ENCODE results near the gene LAMP5. TPM values are rescaled to one million over a fixed set of nuclear protein-coding genes. Genes with fewer than 3 reads are reported as not detected.

Gene LAMP5
- total RNA-seq, 2 donors from 2014 or later = 0.35 TPM; not detected in 1

DNA sequence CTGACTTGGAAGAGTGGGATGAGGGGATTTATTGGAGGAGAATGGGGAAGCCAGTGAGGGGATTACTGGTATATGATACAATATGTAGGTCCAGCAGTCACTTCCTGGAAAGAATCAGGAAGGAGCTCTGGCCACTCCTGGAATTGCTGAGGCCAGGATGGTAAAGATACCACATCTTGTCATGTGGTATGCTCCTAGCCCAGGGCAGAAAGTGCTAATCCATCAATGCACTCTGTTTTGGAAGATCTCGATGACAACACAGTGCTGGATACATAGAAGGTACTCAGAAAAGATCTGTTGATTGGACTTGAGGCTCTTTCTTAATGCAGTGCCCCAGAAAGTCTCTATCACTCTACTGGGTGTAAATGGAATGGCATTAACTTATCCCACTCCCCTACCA lies 52.6 kb downstream of the LAMP5 start:
- Mint-ChIP-seq H3K27me3 (ENCODE audit: insufficient read depth) (peaks cover 10% of the 10 kb centered on the region), H3K36me3 (ENCODE audit: low read depth) (no peaks in the 10 kb centered on the region), H3K4me3 (no peak overlapping the region), H3K4me1 (peaks cover 6% of the 10 kb centered on the region), H3K9me3 (no peaks in the 10 kb centered on the region), H3K27ac (no peak overlapping the region)
- no peaks in the 10 kb centered on the region for H3K27me3 ChIP-seq (ENCODE audit: control insufficient read depth, insufficient read depth, low read length, poor library complexity, severe bottlenecking)
- H3K4me3 ChIP-seq (ENCODE audit: low read length) = no peak overlapping the region
- H3K27ac ChIP-seq (ENCODE audit: low read depth, low read length) = no peak overlapping the region
- TF ChIP-seq, protein P1, sequence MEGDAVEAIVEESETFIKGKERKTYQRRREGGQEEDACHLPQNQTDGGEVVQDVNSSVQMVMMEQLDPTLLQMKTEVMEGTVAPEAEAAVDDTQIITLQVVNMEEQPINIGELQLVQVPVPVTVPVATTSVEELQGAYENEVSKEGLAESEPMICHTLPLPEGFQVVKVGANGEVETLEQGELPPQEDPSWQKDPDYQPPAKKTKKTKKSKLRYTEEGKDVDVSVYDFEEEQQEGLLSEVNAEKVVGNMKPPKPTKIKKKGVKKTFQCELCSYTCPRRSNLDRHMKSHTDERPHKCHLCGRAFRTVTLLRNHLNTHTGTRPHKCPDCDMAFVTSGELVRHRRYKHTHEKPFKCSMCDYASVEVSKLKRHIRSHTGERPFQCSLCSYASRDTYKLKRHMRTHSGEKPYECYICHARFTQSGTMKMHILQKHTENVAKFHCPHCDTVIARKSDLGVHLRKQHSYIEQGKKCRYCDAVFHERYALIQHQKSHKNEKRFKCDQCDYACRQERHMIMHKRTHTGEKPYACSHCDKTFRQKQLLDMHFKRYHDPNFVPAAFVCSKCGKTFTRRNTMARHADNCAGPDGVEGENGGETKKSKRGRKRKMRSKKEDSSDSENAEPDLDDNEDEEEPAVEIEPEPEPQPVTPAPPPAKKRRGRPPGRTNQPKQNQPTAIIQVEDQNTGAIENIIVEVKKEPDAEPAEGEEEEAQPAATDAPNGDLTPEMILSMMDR (conservative IDR thresholded peaks at IDR 0.05) = no peak
- no peaks in the 10 kb centered on the region for H3K4me1 ChIP-seq (ENCODE audit: control insufficient read depth, insufficient read depth, low read length)
- DNase-seq = no peak
- no peaks in the 10 kb centered on the region for H3K36me3 ChIP-seq (ENCODE audit: control insufficient read depth, insufficient read depth, low read length)
- no peaks in the 10 kb centered on the region for H3K9me3 ChIP-seq (ENCODE audit: control insufficient read depth, low read length)
- 93 to 100% methylated on average over 1 of the region's 1 CpG for WGBS, 2 experiments (ENCODE audit: insufficient coverage in 1 of 2, insufficient read length in 1 of 2)
- H3K9ac ChIP-seq (ENCODE audit: extremely low read depth, low read length, poor library complexity, severe bottlenecking) = no peak overlapping the region

DNA sequence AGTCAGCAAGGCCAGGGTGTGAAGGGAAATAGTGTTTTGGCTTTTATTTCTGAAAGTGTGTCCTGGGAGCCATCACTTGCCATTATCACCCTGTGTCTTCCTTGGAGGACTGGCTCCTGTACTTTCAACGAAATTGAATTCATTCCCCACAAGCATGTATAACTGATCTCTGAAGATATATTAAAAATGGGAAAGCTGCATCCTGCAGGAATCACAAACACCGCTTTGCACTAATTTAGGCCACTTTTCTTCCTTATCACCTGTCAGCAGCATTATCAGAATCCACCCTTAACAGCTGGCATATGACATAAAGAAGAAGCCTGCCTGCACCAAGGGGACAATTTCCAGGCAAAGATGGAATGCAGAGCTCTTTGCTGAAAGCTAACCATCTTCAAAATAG lies 56.2 kb downstream of the LAMP5 start:
- WGBS, 2 experiments (ENCODE audit: insufficient coverage in 1 of 2, insufficient read length in 1 of 2) = 80 to 94% methylated on average over 1 to 2 of the region's 2 CpGs
- H3K27ac Mint-ChIP-seq = no peak overlapping the region
- TF ChIP-seq, protein P1 (conservative IDR thresholded peaks at IDR 0.05) = no peak
- H3K4me1 ChIP-seq (ENCODE audit: control insufficient read depth, insufficient read depth, low read length) = peaks cover 12% of the 10 kb centered on the region
- H3K9me3 Mint-ChIP-seq = no peaks in the 10 kb centered on the region
- H3K36me3 ChIP-seq (ENCODE audit: control insufficient read depth, insufficient read depth, low read length) = no peaks in the 10 kb centered on the region
- H3K27me3 ChIP-seq (ENCODE audit: control insufficient read depth, insufficient read depth, low read length, poor library complexity, severe bottlenecking) = no peaks in the 10 kb centered on the region
- no peaks in the 10 kb centered on the region for H3K9me3 ChIP-seq (ENCODE audit: control insufficient read depth, low read length)
- H3K9ac ChIP-seq (ENCODE audit: extremely low read depth, low read length, poor library complexity, severe bottlenecking) = no peak overlapping the region
- H3K27me3 Mint-ChIP-seq (ENCODE audit: insufficient read depth) = peaks cover 15% of the 10 kb centered on the region
- no peak overlapping the region for H3K4me3 ChIP-seq (ENCODE audit: low read length)
- H3K4me3 Mint-ChIP-seq = no peak overlapping the region
- no peak for DNase-seq
- no peak overlapping the region for H3K27ac ChIP-seq (ENCODE audit: low read depth, low read length)
- H3K4me1 Mint-ChIP-seq = peaks cover 36% of the 10 kb centered on the region
- H3K36me3 Mint-ChIP-seq (ENCODE audit: low read depth) = no peaks in the 10 kb centered on the region

DNA sequence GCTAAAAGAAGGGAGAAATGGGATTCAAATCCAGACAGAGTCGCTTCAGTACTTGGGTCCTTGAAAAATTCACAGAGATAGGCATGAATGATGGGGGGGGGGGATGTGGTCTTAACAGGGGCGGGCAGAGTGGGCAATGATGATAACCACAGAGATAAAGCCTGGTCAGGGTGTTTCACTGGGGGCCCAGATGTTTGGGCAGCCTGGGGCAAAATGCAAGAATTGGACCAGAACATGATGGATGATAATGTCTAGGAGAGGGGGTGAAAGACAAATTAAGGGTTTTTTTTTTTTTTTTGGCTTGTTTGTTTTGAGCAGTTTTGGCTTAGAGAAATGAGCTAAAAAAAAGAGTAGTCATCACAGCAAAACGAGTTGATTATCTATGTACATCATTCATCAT lies 57.4 kb downstream of the LAMP5 start:
- Histone ChIP-seq H3K9me3 (ENCODE audit: control insufficient read depth, low read length) (no peaks in the 10 kb centered on the region), H3K9ac (ENCODE audit: extremely low read depth, low read length, poor library complexity, severe bottlenecking) (no peak overlapping the region), H3K27me3 (ENCODE audit: control insufficient read depth, insufficient read depth, low read length, poor library complexity, severe bottlenecking) (no peaks in the 10 kb centered on the region), H3K4me3 (ENCODE audit: low read length) (no peak overlapping the region), H3K4me1 (ENCODE audit: control insufficient read depth, insufficient read depth, low read length) (peaks cover 12% of the 10 kb centered on the region), H3K36me3 (ENCODE audit: control insufficient read depth, insufficient read depth, low read length) (no peaks in the 10 kb centered on the region), H3K27ac (ENCODE audit: low read depth, low read length) (peak overlapping the region; percentile 87)
- Mint-ChIP-seq H3K9me3 (no peaks in the 10 kb centered on the region), H3K36me3 (ENCODE audit: low read depth) (no peaks in the 10 kb centered on the region), H3K27ac (no peak overlapping the region), H3K27me3 (ENCODE audit: insufficient read depth) (peaks cover 15% of the 10 kb centered on the region), H3K4me3 (no peak overlapping the region), H3K4me1 (peaks cover 34% of the 10 kb centered on the region)
- TF ChIP-seq, protein P1 (conservative IDR thresholded peaks at IDR 0.05) = no peak
- DNase-seq = no peak
- WGBS, 2 experiments (ENCODE audit: insufficient coverage in 1 of 2, insufficient read length in 1 of 2) = 17 to 72% methylated on average over 1 to 3 of the region's 3 CpGs

All from endodermal cell (in vitro differentiated cells).